Erythroblast (primary cell): ENCODE measurements around the gene SRPK3.

ENCODE experiments used
- GATA1 ChIP-seq: IDR thresholded peaks from 2 replicates; pipeline ENCODE4 v1.6.1; 2011; ENCODE audit warnings: low read depth, mild to moderate bottlenecking, control low read depth, low read length, moderate library complexity
- POLR2A ChIP-seq: IDR thresholded peaks from 2 replicates; pipeline ENCODE4 v1.6.1; 2011; ENCODE audit warnings: mild to moderate bottlenecking, low read length

- TF ChIP-seq POLR2A (peak; percentile 7), GATA1 (no peak)
Measured at GRCh38 chrX:153778181-153778580, 2.7 kb upstream of the SRPK3 start.
